SK-N-MC (cell line): ENCODE measurements around the gene EPSTI1.

ENCODE experiments used
- EZH2 ChIP-seq: fragments of 200-600 bp; sonication (generic); IDR thresholded peaks from one replicate; pipeline ENCODE4 v1.6.1; 2017; ENCODE audit warnings: antibody characterized with exemption
- FOXP2 ChIP-seq: optimal IDR thresholded peaks from 2 replicates; pipeline ENCODE3; 2011; ENCODE audit warnings: mild to moderate bottlenecking, moderate library complexity; ENCODE audit not compliant: insufficient read depth; ENCODE audit errors: extremely low read length, control extremely low read depth
- POLR2AphosphoS5 ChIP-seq: IDR thresholded peaks from 2 replicates; pipeline ENCODE4 v1.6.1; 2012; ENCODE audit warnings: mild to moderate bottlenecking, low read depth, low read length, borderline replicate concordance

- TF ChIP-seq EZH2 (no peak), POLR2AphosphoS5 (no peak), FOXP2 (no peak)
Observed at GRCh38 chr13:43020794-43021193, 28.8 kb upstream of the EPSTI1 start.
